GM21786 (cell line): ENCODE data around the gene CELF6.
"Not testable (repeated sequence)": the region's sequence is repeated elsewhere in the genome, so short reads cannot be mapped to it uniquely, and the experiment has no call there.

Experiments used
- ATAC-seq: cut with Tn5 transposase; IDR thresholded peaks from one replicate; pipeline ENCODE4 v1.9.1; 2021; ENCODE audit not compliant: unreplicated experiment

The CELF6 gene

GRCh38 chr15:72318408-72318942, 1.5 kb downstream of the CELF6 start:
- ATAC-seq: no peak

GRCh38 chr15:72315706-72316370, 4.1 kb downstream of the CELF6 start:
- no peak for ATAC-seq

- ATAC-seq: no peak
Observed at GRCh38 chr15:72313881-72314280, 6.1 kb downstream of the CELF6 start.

GRCh38 chr15:72313448-72313840, 6.5 kb downstream of the CELF6 start:
- ATAC-seq: no peak

GRCh38 chr15:72312605-72313447, 7.1 kb downstream of the CELF6 start:
- ATAC-seq: peak; percentile 56

GRCh38 chr15:72307026-72307425, 12.9 kb downstream of the CELF6 start:
- no peak for ATAC-seq

GRCh38 chr15:72306211-72306785, 13.7 kb downstream of the CELF6 start:
- no peak for ATAC-seq

GRCh38 chr15:72304596-72304995, 15.4 kb downstream of the CELF6 start:
- ATAC-seq: no peak

GRCh38 chr15:72302955-72303354, 17.0 kb downstream of the CELF6 start:
- ATAC-seq: no peak

- no peak for ATAC-seq
Observed at GRCh38 chr15:72289597-72290325, 30.2 kb downstream of the CELF6 start.

- ATAC-seq: no peak
Observed at GRCh38 chr15:72288796-72289596, 31.0 kb downstream of the CELF6 start.

- no peak for ATAC-seq
Observed at GRCh38 chr15:72285927-72286516, 33.9 kb downstream of the CELF6 start.

- ATAC-seq: no peak
Observed at GRCh38 chr15:72285402-72285801, 34.6 kb downstream of the CELF6 start.

GRCh38 chr15:72284781-72285180, 35.2 kb downstream of the CELF6 start:
- no peak for ATAC-seq

- no peak for ATAC-seq
Observed at GRCh38 chr15:72281713-72282112, 38.2 kb downstream of the CELF6 start.

GRCh38 chr15:72280751-72281150, 39.2 kb downstream of the CELF6 start:
- ATAC-seq: no peak

- ATAC-seq: no peak
Observed at GRCh38 chr15:72278737-72279136, 41.2 kb downstream of the CELF6 start.

- no peak for ATAC-seq
Observed at GRCh38 chr15:72276326-72276700, 43.6 kb downstream of the CELF6 start.

GRCh38 chr15:72275635-72276325, 44.2 kb downstream of the CELF6 start:
- not testable (repeated sequence) for ATAC-seq
